Measurements from ENCODE around the gene DPEP1. TPM values are rescaled to one million over a fixed set of nuclear protein-coding genes. Genes with fewer than 3 reads are reported as not detected.

DPEP1 gene
- total RNA-seq, 1 experiment from 2014 or later: 1.1 TPM

DNA sequence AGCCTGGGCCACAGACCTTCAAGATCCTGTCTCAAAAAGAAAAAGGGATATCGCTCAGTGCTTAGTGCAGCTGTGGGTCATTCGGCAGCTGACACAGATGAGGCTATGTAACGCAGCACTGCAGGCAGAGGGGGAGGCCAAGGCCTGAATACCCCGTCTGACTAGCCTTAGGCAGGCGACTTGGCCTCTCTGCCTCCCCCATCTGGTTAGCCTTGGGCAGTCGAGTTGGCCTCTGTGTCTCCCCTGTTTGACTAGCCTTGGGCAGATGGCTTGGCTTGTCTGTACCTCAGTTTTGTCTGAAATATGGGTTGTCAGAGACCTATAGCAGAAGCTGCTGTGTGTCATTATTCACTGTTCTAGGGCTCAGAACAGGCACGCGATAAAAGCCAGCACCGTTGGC is 54.2 kb downstream of the DPEP1 start:
- Histone ChIP-seq H3K4ac (ENCODE audit: low read depth, low read length) (no peak overlapping the region), H3K18ac (ENCODE audit: insufficient read length, low read depth, low read length) (no peak overlapping the region), H3K79me1 (ENCODE audit: insufficient read depth, low read depth, low read length, poor library complexity, severe bottlenecking) (no peaks in the 10 kb centered on the region), H4K8ac (replicated peaks; ENCODE audit: insufficient read length, low read depth, low read length) (no peak overlapping the region), H2BK12ac (ENCODE audit: insufficient read length, low read depth, low read length) (no peak overlapping the region), H2AFZ (ENCODE audit: low read length) (no peak overlapping the region), H3K9me3 (ENCODE audit: control insufficient read depth, low read depth, low read length) (peaks cover 10% of the 10 kb centered on the region), H3K4me1 (ENCODE audit: insufficient read depth, low read length) (no peaks in the 10 kb centered on the region), H3K4me2 (ENCODE audit: insufficient read depth, insufficient read length, low read length) (no peak overlapping the region), H3K56ac (ENCODE audit: insufficient read length, low read depth, low read length) (no peak overlapping the region), H2BK15ac (ENCODE audit: low read depth, low read length) (no peak overlapping the region), H2BK20ac (ENCODE audit: low read depth, low read length, poor library complexity, severe bottlenecking) (no peak overlapping the region), H3K14ac (ENCODE audit: insufficient read depth, low read length) (no peak overlapping the region; the same call in 1 of the 2 replicates), H2AK5ac (ENCODE audit: insufficient read length, low read length) (no peak overlapping the region), H4K91ac (ENCODE audit: insufficient read length, low read depth, low read length) (no peak overlapping the region), H2BK120ac (ENCODE audit: low read depth, low read length, poor library complexity, severe bottlenecking) (no peak overlapping the region), H3K79me2 (ENCODE audit: insufficient read depth, low read length) (no peaks in the 10 kb centered on the region), H3K27ac (ENCODE audit: insufficient read length, low read depth, low read length) (no peak overlapping the region), H4K20me1 (ENCODE audit: control insufficient read depth, insufficient read depth, insufficient read length) (no peaks in the 10 kb centered on the region), H3K27me3 (ENCODE audit: insufficient read depth, low read length) (no peaks in the 10 kb centered on the region), H2BK5ac (ENCODE audit: insufficient read length, low read length) (no peak overlapping the region), H3T11ph (ENCODE audit: low read length) (no peak overlapping the region), H3K23ac (ENCODE audit: insufficient read length, low read depth, low read length) (no peak overlapping the region), H3K9ac (ENCODE audit: extremely low read depth, insufficient read length, low read length) (no peak overlapping the region), H3K23me2 (ENCODE audit: insufficient read length, low read depth, low read length, poor library complexity, severe bottlenecking) (no peaks in the 10 kb centered on the region), H4K5ac (ENCODE audit: insufficient read length, low read depth, low read length) (no peak overlapping the region)
- peaks cover 45 to 49% (median 46%) of the 10 kb centered on the region in 3 experiments for H3K36me3 Mint-ChIP-seq (ENCODE audit: insufficient read depth in 1 of 3, low read depth in 3 of 3)
- H3K27me3 Mint-ChIP-seq (ENCODE audit: low read depth): peaks cover 3% of the 10 kb centered on the region
- TF ChIP-seq, protein P1, sequence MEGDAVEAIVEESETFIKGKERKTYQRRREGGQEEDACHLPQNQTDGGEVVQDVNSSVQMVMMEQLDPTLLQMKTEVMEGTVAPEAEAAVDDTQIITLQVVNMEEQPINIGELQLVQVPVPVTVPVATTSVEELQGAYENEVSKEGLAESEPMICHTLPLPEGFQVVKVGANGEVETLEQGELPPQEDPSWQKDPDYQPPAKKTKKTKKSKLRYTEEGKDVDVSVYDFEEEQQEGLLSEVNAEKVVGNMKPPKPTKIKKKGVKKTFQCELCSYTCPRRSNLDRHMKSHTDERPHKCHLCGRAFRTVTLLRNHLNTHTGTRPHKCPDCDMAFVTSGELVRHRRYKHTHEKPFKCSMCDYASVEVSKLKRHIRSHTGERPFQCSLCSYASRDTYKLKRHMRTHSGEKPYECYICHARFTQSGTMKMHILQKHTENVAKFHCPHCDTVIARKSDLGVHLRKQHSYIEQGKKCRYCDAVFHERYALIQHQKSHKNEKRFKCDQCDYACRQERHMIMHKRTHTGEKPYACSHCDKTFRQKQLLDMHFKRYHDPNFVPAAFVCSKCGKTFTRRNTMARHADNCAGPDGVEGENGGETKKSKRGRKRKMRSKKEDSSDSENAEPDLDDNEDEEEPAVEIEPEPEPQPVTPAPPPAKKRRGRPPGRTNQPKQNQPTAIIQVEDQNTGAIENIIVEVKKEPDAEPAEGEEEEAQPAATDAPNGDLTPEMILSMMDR (conservative IDR thresholded peaks at IDR 0.05): no peak
- no CpG with 5 or more reads among the region's 9 CpGs for WGBS (ENCODE audit: extremely low coverage, insufficient read length, low lambda C conversion rate)
- DNase-seq: no peak
- peaks cover 29 to 35% of the 10 kb centered on the region in 2 experiments for H3K9me3 Mint-ChIP-seq
- no peaks in the 10 kb centered on the region for H3K4me1 Mint-ChIP-seq
- no peak overlapping the region for H3K27ac Mint-ChIP-seq
- H3K4me3 Mint-ChIP-seq: no peak overlapping the region

Measured in H9 (cell line).